Cardiac atrium fibroblast (primary cell): Measurements from ENCODE around the gene DCAF6. TPM values are rescaled to one million over a fixed set of nuclear protein-coding genes. Genes with fewer than 3 reads are reported as not detected.

Experiments
- total RNA-seq: library from RNA; depleted of rRNA; stranded (reverse); fragments of >200 nt; gene quantifications from 2 replicates; pipeline ENCODE4 v1.2.3, GENCODE V29; 2015

DCAF6 gene, protein sequence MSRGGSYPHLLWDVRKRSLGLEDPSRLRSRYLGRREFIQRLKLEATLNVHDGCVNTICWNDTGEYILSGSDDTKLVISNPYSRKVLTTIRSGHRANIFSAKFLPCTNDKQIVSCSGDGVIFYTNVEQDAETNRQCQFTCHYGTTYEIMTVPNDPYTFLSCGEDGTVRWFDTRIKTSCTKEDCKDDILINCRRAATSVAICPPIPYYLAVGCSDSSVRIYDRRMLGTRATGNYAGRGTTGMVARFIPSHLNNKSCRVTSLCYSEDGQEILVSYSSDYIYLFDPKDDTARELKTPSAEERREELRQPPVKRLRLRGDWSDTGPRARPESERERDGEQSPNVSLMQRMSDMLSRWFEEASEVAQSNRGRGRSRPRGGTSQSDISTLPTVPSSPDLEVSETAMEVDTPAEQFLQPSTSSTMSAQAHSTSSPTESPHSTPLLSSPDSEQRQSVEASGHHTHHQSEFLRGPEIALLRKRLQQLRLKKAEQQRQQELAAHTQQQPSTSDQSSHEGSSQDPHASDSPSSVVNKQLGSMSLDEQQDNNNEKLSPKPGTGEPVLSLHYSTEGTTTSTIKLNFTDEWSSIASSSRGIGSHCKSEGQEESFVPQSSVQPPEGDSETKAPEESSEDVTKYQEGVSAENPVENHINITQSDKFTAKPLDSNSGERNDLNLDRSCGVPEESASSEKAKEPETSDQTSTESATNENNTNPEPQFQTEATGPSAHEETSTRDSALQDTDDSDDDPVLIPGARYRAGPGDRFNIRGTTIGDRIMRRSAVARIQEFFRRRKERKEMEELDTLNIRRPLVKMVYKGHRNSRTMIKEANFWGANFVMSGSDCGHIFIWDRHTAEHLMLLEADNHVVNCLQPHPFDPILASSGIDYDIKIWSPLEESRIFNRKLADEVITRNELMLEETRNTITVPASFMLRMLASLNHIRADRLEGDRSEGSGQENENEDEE
- 52.2 and 52.5 TPM in 2 replicates for total RNA-seq

DNA sequence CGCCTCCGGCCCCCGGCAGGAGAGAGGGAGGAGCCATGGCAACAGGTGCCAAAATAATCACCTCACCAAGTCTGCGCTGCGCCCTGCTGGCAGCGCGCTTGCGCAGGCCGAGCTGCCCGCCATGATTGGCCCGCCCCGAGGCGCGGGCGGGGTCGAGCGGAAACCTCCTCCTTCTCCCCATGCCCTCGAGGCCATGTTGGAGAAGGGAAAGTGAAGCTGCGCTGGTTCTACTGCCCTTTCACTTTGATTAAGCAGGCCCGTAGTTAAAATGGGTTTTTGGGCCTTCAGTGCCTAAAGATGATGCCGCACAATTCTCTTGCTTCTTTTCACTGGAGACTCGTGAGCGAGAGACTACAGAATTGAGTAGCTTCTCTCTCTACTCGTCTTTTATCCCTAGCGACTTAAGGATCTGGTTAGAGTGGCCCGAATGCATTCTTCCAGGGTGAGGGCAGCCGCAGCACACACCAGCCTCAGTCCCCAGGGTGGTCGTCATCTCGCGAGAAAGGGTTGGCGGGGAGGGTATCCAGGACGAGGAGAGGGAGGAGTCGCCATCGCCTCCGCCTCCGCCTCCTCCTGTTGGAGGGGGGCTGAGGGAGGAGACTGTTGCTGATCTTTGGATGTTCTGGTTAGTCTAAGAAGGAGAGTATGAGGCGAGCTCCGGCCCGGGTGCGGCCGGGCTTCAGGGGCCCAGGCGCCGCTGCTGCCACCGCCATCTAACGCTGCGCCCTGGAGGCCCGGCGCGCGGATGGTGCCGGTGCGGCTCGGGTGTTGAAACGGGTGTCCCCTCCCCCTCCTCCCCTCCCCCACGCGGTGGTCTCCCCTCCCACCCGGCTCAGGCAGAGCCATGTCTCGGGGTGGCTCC is at the start of gene DCAF6:
Gene DCAF6 (plus strand): TSS at position 616 of the 862 bp plus-strand sequence. CDS start 229 bp downstream, at position 845.

DNA sequence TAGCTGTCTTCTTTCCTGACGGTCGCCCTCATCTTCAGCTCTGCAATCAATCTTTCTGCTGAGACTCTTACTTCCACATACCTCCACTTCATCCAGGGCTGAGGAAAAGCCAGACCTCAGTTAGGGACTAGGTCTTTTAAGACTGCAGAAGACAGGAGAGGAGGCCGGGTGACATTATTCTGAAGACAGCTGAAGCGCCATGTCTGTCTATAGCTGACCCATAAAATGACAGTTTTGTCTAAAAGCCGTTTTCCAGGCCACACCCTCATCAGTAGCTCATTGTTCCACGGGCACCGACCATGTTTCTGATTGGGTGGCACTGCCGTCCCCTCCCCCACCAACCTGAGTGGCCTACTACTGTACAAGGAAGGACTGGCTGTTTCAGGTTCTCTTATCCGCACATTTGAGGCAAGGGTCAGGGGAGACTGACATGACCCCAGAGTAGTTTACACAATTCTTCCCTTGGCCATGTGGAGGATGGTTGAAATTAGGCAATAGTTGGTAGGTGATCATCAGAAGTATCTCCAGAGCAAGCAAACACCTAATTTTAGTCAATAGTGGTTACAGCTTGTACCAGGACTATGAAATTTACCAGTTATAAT is 22.5 kb upstream of the DCAF6 start, which contains the start of gene ADCY10:
Gene ADCY10 (minus strand): TSS at position 240 of the 602 bp plus-strand sequence. CDS start 8,994 bp downstream, outside the sequence.

DNA sequence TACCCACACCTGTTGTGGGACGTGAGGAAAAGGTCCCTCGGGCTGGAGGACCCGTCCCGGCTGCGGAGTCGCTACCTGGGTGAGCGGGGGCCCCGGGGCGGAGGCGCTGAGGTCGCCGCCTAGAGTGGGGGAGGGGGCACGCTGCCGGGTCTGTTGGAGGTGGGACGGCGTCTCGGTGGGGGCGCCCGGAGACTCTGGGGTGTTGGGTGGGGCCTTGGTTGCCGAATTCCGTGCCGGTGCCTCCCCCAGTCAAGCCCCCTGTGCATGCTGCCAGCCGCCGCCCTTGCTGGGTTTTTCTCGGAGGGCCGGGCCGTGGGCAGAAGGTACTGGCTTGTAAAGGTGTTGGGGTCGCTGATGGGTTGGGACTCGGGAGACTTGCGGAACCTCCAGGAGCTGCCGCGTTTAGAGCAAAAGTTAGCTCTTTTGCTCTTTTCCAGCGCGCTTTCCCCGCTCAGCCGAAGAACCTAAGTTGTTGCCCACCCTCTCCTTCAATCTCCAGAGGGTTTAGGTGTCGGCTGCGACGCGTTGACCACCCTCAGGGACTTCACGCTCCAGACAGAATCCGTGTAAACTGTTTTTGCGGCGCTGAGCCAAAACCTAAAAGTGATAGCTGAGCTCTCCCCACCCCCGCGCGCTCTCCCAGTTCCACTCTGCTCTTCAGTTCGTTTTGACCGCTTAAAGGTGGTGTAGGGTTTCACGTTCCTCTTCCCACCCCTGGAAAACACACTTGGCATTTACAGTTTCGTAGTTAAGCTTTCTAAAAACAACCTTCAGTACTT is 636 bp downstream of the DCAF6 start, which contains the start of gene MPC2:
Gene MPC2 (minus strand): TSS at position 143 of the 779 bp plus-strand sequence. CDS start 1,231 bp downstream, outside the sequence.

Other genes with a start within 250 kb of the DCAF6 start
- gene MPZL1, start 214.7 kb upstream of the DCAF6 start, total RNA-seq: 129 and 149 TPM in 2 replicates
- under 0.01 TPM in 1 of 2 replicates, not detected in the other for gene ADCY10, start 22.5 kb upstream of the DCAF6 start, total RNA-seq
- gene MPC2, start 389 bp downstream of the DCAF6 start, total RNA-seq: 50.4 and 60.5 TPM in 2 replicates
- 5.8 and 10.5 TPM in 2 replicates for gene GPR161, start 200.2 kb downstream of the DCAF6 start, total RNA-seq
- 22.6 and 29.6 TPM in 2 replicates for gene TIPRL, start 242.3 kb downstream of the DCAF6 start, total RNA-seq